NCI-H2227 (cell line): Measurements from ENCODE around the gene SPG7.
A peak's percentile ranks its signal among the peaks of the same experiment; 100 is the strongest.
"Not testable (repeated sequence)": the region's sequence is repeated elsewhere in the genome, so short reads cannot be mapped to it uniquely, and the experiment has no call there.

Source experiments
- DNase-seq: peaks from one replicate; lab custom pipeline; 2025; ENCODE audit not compliant: unreplicated experiment; lab: John Stamatoyannopoulos, UW

Gene SPG7

GRCh38 chr16:89507834-89508590, at the start of gene SPG7:
Gene SPG7, plus strand, starts transcription at chr16:89508403. Its CDS starts 15 bp downstream, at chr16:89508418.
- DNase-seq: peak; percentile 88

- DNase-seq: no peak
These were observed 49.7 kb upstream of the SPG7 start for GRCh38 chr16:89458551-89458950.

GRCh38 chr16:89458967-89459366, 49.2 kb upstream of the SPG7 start:
- DNase-seq: no peak

- no peak for DNase-seq
These were observed 47.6 kb upstream of the SPG7 start for GRCh38 chr16:89460556-89460955.

- not testable (repeated sequence) for DNase-seq
These were observed 46.3 kb upstream of the SPG7 start for GRCh38 chr16:89461890-89462289.

- not testable (repeated sequence) for DNase-seq
These were observed 45.6 kb upstream of the SPG7 start for GRCh38 chr16:89462639-89463038.

GRCh38 chr16:89463312-89463711, 44.9 kb upstream of the SPG7 start:
- DNase-seq: not testable (repeated sequence)

GRCh38 chr16:89466920-89467319, 41.3 kb upstream of the SPG7 start:
- no peak for DNase-seq

- no peak for DNase-seq
These were observed 40.8 kb upstream of the SPG7 start for GRCh38 chr16:89467382-89467781.

- no peak for DNase-seq
These were observed 35.5 kb upstream of the SPG7 start for GRCh38 chr16:89472711-89473075.

- DNase-seq: no peak
These were observed 35.0 kb upstream of the SPG7 start for GRCh38 chr16:89473136-89473712.

- no peak for DNase-seq
These were observed 34.3 kb upstream of the SPG7 start for GRCh38 chr16:89473791-89474414.

GRCh38 chr16:89475144-89475543, 33.1 kb upstream of the SPG7 start:
- DNase-seq: peak; percentile 18

GRCh38 chr16:89476379-89476778, 31.8 kb upstream of the SPG7 start:
- DNase-seq: no peak

- DNase-seq: no peak
These were observed 31.4 kb upstream of the SPG7 start for GRCh38 chr16:89476811-89477261.

GRCh38 chr16:89478576-89479221, 29.5 kb upstream of the SPG7 start:
- no peak for DNase-seq

GRCh38 chr16:89481356-89481955, 26.7 kb upstream of the SPG7 start:
- no peak for DNase-seq

- DNase-seq: no peak
These were observed 25.9 kb upstream of the SPG7 start for GRCh38 chr16:89482150-89482816.

GRCh38 chr16:89482817-89483205, 25.4 kb upstream of the SPG7 start:
- DNase-seq: no peak

GRCh38 chr16:89484041-89484501, 24.1 kb upstream of the SPG7 start:
- DNase-seq: no peak
